IgD-negative memory B cell (primary cell): Measurements from ENCODE around the gene PMM1. TPM values are rescaled to one million over a fixed set of nuclear protein-coding genes. Genes with fewer than 3 reads are reported as not detected.
"Not testable (repeated sequence)": the region's sequence is repeated elsewhere in the genome, so short reads cannot be mapped to it uniquely, and the experiment has no call there.

Experiments used
- H3K27ac Mint-ChIP-seq, 3 donors: one replicate each; pipeline ENCODE4 v1.8.0; 2020 to 2022; ENCODE audit warnings: mild to moderate bottlenecking in 3 of 3, mixed read lengths in 3 of 3, moderate library complexity in 1 of 3
- H3K27me3 Mint-ChIP-seq: one replicate; pipeline ENCODE4 v1.8.0; 2021; ENCODE audit warnings: mixed read lengths
- H3K36me3 Mint-ChIP-seq: one replicate; pipeline ENCODE4 v1.8.0; 2020; ENCODE audit warnings: mild to moderate bottlenecking, mixed read lengths
- H3K4me1 Mint-ChIP-seq, 3 donors: one replicate each; pipeline ENCODE4 v1.8.0; 2020 to 2022; ENCODE audit warnings: mixed read lengths in 3 of 3, mild to moderate bottlenecking in 1 of 3
- H3K4me3 Mint-ChIP-seq, 4 donors: one replicate each; pipeline ENCODE4 v1.8.0; 2020 to 2022; ENCODE audit warnings: mild to moderate bottlenecking in 4 of 4, mixed read lengths in 4 of 4, moderate library complexity in 3 of 4
- H3K9me3 Mint-ChIP-seq, 3 donors: one replicate each; pipeline ENCODE4 v1.8.0; 2020 to 2021; ENCODE audit warnings: mixed read lengths in 3 of 3, mild to moderate bottlenecking in 1 of 3
- polyA plus RNA-seq: library from polyadenylated mRNA; unstranded; fragments of 300-500 nt; fragmentation: Illumina TruSeq; gene quantifications from one replicate; pipeline ENCODE4 v1.2.3, GENCODE V29; 2021

PMM1 gene
- polyA plus RNA-seq: 21.8 TPM

- Mint-ChIP-seq H3K9me3 (no peaks in the 10 kb centered on the region), H3K27me3 (no peaks in the 10 kb centered on the region), H3K4me1 (peaks cover 0 to 10% (median 8%) of the 10 kb centered on the region in 3 donors), H3K27ac (peak within 1 kb of the TSS; percentile 11 to 91 (median 67)), H3K36me3 (peaks cover 1% of the 10 kb centered on the region), H3K4me3 (peak within 1 kb of the TSS; percentile 78 to 97 (median 93))
Observed at GRCh38 chr22:41589391-41590241, at the start of gene PMM1. Gene PMM1 (minus strand): TSS chr22:41589840. CDS start chr22:41589805, 35 bp downstream.

GRCh38 chr22:41638748-41639147, 49.1 kb upstream of the PMM1 start:
- Mint-ChIP-seq H3K4me1 (peaks cover 0 to 6% (median 4%) of the 10 kb centered on the region in 3 donors), H3K27me3 (no peaks in the 10 kb centered on the region), H3K4me3 (no peak overlapping the region), H3K9me3 (peaks cover 0 to 2% (median 0%) of the 10 kb centered on the region in 3 donors), H3K27ac (no peak overlapping the region), H3K36me3 (no peaks in the 10 kb centered on the region)

- Mint-ChIP-seq H3K36me3 (no peaks in the 10 kb centered on the region), H3K4me1 (peaks cover 0 to 6% (median 5%) of the 10 kb centered on the region in 3 donors), H3K27ac (no peak overlapping the region), H3K9me3 (peaks cover 0 to 2% (median 0%) of the 10 kb centered on the region in 3 donors), H3K4me3 (no peak overlapping the region), H3K27me3 (no peaks in the 10 kb centered on the region)
Observed at GRCh38 chr22:41638124-41638523, 48.5 kb upstream of the PMM1 start.

- H3K27ac Mint-ChIP-seq, H3K4me1 Mint-ChIP-seq: not testable (repeated sequence)
- peak overlapping the region in 1 of 4 donors; percentile 27 for H3K4me3 Mint-ChIP-seq
Observed at GRCh38 chr22:41637623-41638022, 48.0 kb upstream of the PMM1 start.

GRCh38 chr22:41636467-41636866, 46.8 kb upstream of the PMM1 start:
- peaks cover 1% of the 10 kb centered on the region for H3K36me3 Mint-ChIP-seq

More at GRCh38 chr22:41637623-41638022, 48.0 kb upstream of the PMM1 start:
- not testable (repeated sequence) for H3K9me3 Mint-ChIP-seq, H3K27me3 Mint-ChIP-seq, H3K36me3 Mint-ChIP-seq

GRCh38 chr22:41634610-41635009, 45.0 kb upstream of the PMM1 start:
- not testable (repeated sequence) for H3K27me3 Mint-ChIP-seq, H3K36me3 Mint-ChIP-seq, H3K4me3 Mint-ChIP-seq, H3K4me1 Mint-ChIP-seq, H3K9me3 Mint-ChIP-seq, H3K27ac Mint-ChIP-seq

More at GRCh38 chr22:41636467-41636866, 46.8 kb upstream of the PMM1 start:
- no peaks in the 10 kb centered on the region for H3K9me3 Mint-ChIP-seq
- H3K27me3 Mint-ChIP-seq: no peaks in the 10 kb centered on the region
- H3K4me3 Mint-ChIP-seq: no peak overlapping the region
- H3K27ac Mint-ChIP-seq: no peak overlapping the region
- peaks cover 0 to 6% (median 4%) of the 10 kb centered on the region in 3 donors for H3K4me1 Mint-ChIP-seq

GRCh38 chr22:41631615-41632014, 42.0 kb upstream of the PMM1 start:
- H3K4me3 Mint-ChIP-seq, H3K27me3 Mint-ChIP-seq, H3K9me3 Mint-ChIP-seq, H3K36me3 Mint-ChIP-seq, H3K27ac Mint-ChIP-seq: not testable (repeated sequence)
- peaks cover 3 to 12% (median 6%) of the 10 kb centered on the region in 3 donors for H3K4me1 Mint-ChIP-seq

GRCh38 chr22:41631115-41631514, 41.5 kb upstream of the PMM1 start:
- H3K4me1 Mint-ChIP-seq: peaks cover 3 to 12% (median 6%) of the 10 kb centered on the region in 3 donors
- H3K36me3 Mint-ChIP-seq, H3K4me3 Mint-ChIP-seq, H3K27ac Mint-ChIP-seq, H3K9me3 Mint-ChIP-seq, H3K27me3 Mint-ChIP-seq: not testable (repeated sequence)

GRCh38 chr22:41625577-41625976, 35.9 kb upstream of the PMM1 start:
- H3K27me3 Mint-ChIP-seq: no peaks in the 10 kb centered on the region
- H3K27ac Mint-ChIP-seq: peak overlapping the region in 1 of 3 donors; percentile 23
- peaks cover 5% of the 10 kb centered on the region for H3K36me3 Mint-ChIP-seq
- H3K4me1 Mint-ChIP-seq: peaks cover 6 to 20% (median 9%) of the 10 kb centered on the region in 3 donors
- H3K9me3 Mint-ChIP-seq: no peaks in the 10 kb centered on the region
- peak overlapping the region in 1 of 4 donors; percentile 16 for H3K4me3 Mint-ChIP-seq

GRCh38 chr22:41621911-41622179, 32.2 kb upstream of the PMM1 start:
- Mint-ChIP-seq H3K36me3 (no peaks in the 10 kb centered on the region), H3K27me3 (no peaks in the 10 kb centered on the region), H3K9me3 (no peaks in the 10 kb centered on the region), H3K4me3 (peak overlapping the region; percentile 93 to 98 (median 96)), H3K27ac (peak overlapping the region; percentile 91 to 98 (median 97)), H3K4me1 (peaks cover 18 to 31% (median 18%) of the 10 kb centered on the region in 3 donors)

GRCh38 chr22:41621099-41621910, 31.7 kb upstream of the PMM1 start, which contains the start of gene XRCC6:
Gene XRCC6 (plus strand): TSS chr22:41621295. CDS start chr22:41622005, 710 bp downstream.
- H3K27me3 Mint-ChIP-seq: no peaks in the 10 kb centered on the region
- no peaks in the 10 kb centered on the region for H3K36me3 Mint-ChIP-seq
- no peaks in the 10 kb centered on the region for H3K9me3 Mint-ChIP-seq
- H3K27ac Mint-ChIP-seq: peak within 1 kb of the TSS; percentile 91 to 98 (median 97)
- H3K4me1 Mint-ChIP-seq: peaks cover 18 to 31% (median 18%) of the 10 kb centered on the region in 3 donors
- H3K4me3 Mint-ChIP-seq: peak within 1 kb of the TSS; percentile 93 to 98 (median 96)

- no peaks in the 10 kb centered on the region for H3K36me3 Mint-ChIP-seq
- H3K4me1 Mint-ChIP-seq: peaks cover 18 to 31% (median 18%) of the 10 kb centered on the region in 3 donors
Observed at GRCh38 chr22:41620589-41621098, 31.0 kb upstream of the PMM1 start, which contains the start of gene DESI1. Gene DESI1 (minus strand): TSS chr22:41621043. CDS start chr22:41620839, 204 bp downstream.

GRCh38 chr22:41619979-41620588, 30.4 kb upstream of the PMM1 start:
- Mint-ChIP-seq H3K36me3 (no peaks in the 10 kb centered on the region), H3K4me3 (peak overlapping the region; percentile 93 to 98 (median 96)), H3K27me3 (no peaks in the 10 kb centered on the region), H3K4me1 (peaks cover 18 to 31% (median 18%) of the 10 kb centered on the region in 3 donors), H3K9me3 (no peaks in the 10 kb centered on the region), H3K27ac (peak overlapping the region; percentile 91 to 98 (median 97))

More at GRCh38 chr22:41620589-41621098, 31.0 kb upstream of the PMM1 start, which contains the start of gene DESI1:
- H3K27me3 Mint-ChIP-seq: no peaks in the 10 kb centered on the region
- peak within 1 kb of the TSS; percentile 93 to 98 (median 96) for H3K4me3 Mint-ChIP-seq
- H3K9me3 Mint-ChIP-seq: no peaks in the 10 kb centered on the region
- H3K27ac Mint-ChIP-seq: peak within 1 kb of the TSS; percentile 91 to 98 (median 97)

- Mint-ChIP-seq H3K4me1 (peaks cover 0 to 4% (median 1%) of the 10 kb centered on the region in 3 donors), H3K36me3 (peaks cover 2% of the 10 kb centered on the region), H3K27ac (no peak overlapping the region), H3K4me3 (no peak overlapping the region), H3K9me3 (no peaks in the 10 kb centered on the region), H3K27me3 (peaks cover under 1% of the 10 kb centered on the region)
Observed at GRCh38 chr22:41613456-41613855, 23.8 kb upstream of the PMM1 start.
